GM19240 (cell line): ENCODE results near the gene SNAPC4.

Source experiments
- DNase-seq: peaks from one replicate; pipeline ENCODE4 v3.0.0; 2011; ENCODE audit warnings: low spot score; ENCODE audit not compliant: insufficient read length

The SNAPC4 gene

GRCh38 chr9:136392538-136393449 is 7.2 kb downstream of the SNAPC4 start:
- DNase-seq = no peak

DNA sequence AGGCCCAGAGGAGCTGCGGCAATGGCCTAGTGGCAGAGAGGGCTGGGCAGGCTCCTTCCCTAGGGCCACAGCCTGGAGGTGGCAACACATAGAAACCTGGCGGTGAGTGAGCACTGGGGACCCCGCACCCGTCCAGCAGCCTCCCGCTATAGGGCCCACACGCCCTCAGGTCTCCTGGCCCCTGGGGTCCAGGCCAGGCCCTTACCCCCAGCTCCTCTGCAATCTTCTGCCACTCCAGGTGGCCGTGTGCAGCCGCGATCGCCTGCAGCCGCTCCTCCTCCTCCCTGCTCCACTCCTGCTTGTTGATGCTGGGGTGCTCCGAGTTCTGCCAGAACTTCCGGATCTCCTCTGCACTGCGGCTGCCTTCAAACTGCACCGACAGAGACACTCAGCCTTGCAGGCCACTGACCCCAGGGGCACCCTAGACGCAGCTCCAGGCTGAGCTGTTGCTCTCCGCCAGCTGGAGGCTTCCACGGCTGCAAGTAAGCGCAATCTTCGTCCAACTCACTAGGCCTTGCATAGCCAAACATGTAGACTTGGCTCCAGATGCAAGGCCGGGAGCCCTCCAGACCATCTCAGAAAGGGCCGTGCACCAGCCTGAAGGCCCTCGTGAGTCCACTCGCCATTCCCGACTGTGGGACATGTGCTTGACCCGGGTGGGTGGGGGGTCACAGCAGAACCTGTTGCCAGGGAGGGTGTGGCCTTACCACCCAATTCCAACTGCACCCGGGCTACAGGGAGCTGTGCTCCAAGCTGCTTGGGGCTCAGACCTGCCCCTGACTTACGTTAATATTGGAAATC is 8.0 kb downstream of the SNAPC4 start:
- no peak for DNase-seq

- DNase-seq = no peak
Measured at GRCh38 chr9:136389396-136389795, 10.6 kb downstream of the SNAPC4 start.

DNA sequence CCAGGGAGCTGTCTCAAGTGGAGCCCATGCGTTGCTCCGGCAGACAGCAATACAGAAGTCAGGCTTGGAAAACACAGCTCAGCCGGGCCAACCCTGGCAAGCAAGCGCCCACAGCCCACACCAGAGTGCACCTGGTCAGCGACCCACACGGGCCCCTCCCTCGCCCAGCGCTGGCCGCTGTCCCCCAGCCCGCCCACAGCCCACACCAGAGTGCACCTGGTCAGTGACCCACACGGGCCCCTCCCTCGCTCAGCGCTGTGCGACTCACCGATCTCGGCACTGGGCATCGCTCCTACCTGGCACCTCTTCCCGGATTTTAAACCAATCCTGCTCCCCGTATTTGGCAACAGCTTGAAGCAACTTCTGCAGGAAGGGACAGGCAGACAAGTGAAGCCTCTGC is 12.8 kb downstream of the SNAPC4 start:
- no peak for DNase-seq

- DNase-seq = no peak
Measured at GRCh38 chr9:136386018-136386417, 14.0 kb downstream of the SNAPC4 start.

DNA sequence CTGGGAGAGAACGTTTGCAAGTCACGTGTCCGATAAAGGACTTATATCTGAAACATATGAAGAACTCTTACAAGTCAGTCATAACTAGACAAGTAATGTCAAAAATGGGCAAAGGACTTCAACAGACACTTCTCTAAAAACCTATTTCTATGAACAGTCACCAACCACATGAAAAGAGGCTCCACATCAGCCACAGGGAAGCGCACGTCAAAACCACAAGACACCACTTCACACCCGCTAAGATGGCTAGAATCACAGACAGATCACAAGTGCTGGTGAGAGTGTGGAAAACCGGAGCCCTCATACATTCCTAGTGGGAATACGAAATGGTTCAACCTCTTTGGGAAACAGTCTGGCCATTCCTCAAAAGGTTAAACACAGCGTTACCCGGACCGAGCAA is 15.0 kb downstream of the SNAPC4 start:
- no peak for DNase-seq

DNA sequence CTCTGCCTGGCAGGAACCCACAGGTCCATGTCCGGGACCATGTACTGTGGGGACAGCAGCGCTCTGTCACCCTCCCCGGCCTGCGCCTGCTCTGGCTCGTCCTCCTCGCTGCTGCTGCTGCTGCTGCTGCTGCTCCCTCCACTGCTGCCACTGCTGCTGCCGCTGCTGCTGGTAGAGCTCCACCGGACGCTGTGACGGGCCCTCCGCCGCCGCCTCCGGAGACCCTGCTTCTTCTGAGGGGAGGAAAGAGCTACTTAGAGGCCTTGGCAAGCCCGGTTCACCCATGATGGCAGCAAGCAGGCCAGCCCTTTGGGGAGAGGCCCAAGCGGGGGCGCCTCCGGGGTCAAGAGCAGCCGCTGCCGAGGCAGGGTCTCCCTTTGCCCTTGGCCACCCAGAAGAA is 16.5 kb downstream of the SNAPC4 start:
- no peak for DNase-seq

- no peak for DNase-seq
Measured at GRCh38 chr9:136381966-136382513, 17.9 kb downstream of the SNAPC4 start.

DNA sequence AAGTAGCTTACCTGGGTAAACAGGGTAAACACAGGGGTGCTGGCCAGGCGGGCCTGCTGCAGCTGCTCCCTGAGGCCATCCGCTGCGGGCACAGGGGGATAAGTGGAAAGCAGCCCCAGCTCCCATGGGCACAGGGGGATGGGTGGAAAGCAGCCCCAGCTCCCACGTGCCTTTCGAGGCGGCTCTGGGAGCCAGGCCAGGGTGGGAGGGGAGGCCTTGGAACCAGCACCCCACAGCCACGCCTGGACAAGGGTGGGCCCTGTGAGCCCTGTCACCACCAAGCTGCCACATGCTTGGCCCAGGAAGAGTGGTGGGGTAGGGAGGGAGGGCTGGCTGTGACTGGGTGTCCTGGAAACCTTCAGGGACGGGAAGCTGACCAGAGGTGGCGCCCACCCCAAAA is 18.7 kb downstream of the SNAPC4 start:
- no peak for DNase-seq

GRCh38 chr9:136380381-136380780 is 19.6 kb downstream of the SNAPC4 start:
- no peak for DNase-seq

- DNase-seq = no peak
Measured at GRCh38 chr9:136379891-136380290, 20.1 kb downstream of the SNAPC4 start.

GRCh38 chr9:136379401-136379800 is 20.6 kb downstream of the SNAPC4 start:
- DNase-seq = no peak

DNA sequence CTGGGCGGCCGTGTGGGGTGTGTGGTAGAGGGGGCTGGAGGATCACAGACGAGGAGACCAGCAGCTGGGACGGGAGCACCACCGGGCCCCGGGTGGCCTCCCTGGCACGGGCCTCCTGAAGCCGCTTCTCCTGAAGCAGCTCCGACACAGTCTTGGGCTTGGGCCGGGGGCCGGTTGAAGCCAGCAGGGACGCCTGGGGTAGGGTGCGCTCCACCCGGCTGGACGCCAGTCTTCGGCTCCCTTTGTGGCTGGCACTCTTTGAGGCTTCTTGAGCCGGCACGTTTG is 21.0 kb downstream of the SNAPC4 start:
- DNase-seq = no peak

DNA sequence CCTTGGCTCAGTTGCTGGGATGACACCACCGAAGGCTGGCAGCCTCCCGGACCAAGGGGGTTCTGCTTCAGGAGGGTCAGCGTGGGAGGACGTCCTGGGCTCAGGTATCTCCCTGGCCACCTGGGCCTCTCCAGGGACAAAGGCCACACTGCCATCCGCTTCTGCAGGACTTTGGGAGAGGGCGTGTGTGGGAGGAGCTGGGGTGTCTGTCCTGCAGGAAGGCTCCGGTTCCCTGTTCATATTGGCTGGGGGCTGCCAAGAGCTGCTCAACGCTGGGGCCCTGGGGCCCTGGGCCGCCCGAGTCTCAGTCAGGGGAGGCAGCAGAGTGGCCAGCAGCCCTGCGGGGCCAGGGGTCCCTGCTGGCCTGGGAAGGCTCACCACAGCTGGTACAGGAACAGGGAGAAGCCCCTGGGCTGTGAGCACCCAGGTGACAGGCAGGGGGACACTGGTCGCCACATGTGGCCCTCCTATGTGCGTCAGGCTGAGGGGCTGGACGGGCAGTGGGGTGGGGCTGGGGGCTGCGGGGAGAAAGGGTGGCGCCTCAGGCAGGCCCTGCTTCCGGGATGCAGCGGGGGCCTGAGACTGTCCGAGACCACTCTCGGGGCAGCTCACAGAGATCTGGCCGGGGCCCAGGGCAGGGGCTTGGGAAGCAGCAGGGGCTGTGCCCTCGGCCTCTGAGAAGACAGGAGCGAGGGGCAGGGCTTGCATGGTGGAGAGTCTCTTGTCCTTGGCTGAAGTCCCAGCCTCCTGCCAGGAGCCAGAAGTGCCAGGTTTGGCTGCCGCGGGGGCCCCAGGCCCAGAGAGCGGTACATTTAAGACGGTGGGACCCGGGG is 21.6 kb downstream of the SNAPC4 start:
- DNase-seq = no peak

GRCh38 chr9:136377341-136378169 is 22.4 kb downstream of the SNAPC4 start:
- DNase-seq = no peak

DNA sequence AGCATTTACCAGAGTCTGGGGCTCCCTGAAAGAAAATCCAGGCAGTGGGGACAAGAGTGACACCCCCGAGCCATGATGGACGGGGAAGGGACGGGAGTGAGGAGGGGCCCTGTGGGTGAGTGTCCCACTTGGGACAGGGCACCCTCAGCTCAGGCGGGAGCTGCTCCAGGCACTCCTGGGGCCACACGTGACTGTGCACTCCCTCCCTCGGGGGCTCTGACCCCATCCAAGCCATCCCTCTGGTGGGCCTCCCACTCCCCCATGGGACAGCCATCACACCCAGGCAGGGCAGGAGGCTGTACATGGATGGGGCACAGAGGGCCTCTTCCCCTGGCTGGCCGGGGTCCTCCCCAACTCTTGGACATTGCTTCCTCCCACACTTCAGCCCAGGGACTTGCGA is 23.5 kb downstream of the SNAPC4 start:
- no peak for DNase-seq

DNA sequence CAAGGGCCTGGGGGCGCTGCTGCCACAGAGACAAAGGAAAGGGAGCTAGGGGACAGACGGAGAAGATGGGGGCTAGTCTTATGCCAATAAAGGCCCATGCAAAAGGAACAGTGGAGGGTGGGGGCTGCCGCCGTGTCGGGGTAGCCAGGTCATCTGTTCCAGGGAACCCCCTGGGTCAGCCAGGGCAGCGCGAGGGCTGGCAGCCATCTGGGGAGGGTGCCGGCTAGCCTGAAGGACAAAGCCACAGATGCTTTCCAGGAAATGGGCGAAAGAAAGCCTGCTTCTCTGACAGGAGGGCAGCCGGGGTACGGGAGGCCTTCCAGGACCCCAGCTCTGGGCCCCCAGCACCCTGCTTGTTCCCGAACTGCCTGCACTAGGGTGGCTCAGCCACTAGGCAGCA is 24.9 kb downstream of the SNAPC4 start:
- DNase-seq = no peak

- DNase-seq = no peak
Measured at GRCh38 chr9:136374183-136374575, 25.8 kb downstream of the SNAPC4 start.

DNA sequence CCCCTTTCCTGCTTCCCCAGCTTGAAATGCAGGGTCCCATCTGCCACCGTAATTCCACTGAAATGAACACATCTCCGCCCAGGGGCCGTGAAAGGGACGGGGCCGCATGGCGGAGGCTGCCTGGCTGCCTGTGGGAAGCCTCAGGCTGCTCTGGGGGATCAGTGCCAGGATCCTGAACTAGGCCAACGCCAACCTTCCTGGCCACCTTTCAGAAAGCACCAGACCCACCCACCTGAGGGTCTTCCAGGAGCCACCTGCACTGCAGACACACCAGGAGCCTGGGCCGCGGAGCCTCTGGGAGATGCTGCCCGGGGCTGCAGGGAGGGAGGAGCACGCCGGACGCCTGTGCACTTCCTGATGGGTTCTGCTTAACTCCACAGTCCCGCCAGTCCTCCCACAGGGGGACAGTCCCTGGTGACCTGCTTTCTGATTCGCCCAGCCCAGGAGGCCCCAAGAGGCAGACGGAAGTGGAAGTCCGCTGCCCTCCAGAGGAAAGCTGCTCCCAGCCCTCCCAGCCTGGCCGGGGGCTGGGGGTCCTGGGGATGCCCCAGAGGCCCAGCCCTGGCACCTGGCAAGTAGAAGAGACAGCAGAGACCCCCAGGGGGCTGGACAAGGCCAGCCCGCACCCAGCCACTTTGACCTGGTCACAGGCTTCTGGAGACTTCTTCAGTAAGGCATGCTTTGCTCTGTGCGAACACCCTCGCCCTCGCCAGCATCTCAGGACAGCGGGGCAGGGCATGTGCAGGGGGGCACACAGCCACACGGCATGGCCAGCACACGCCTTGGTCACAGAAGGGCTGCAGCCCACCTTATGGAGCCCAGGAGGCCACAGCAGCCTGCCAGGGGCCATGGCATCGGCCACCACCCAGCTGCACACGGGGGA is 26.4 kb downstream of the SNAPC4 start, which contains the start of gene CARD9:
Gene CARD9, minus strand, starts transcription at position 370 of the 883 bp plus-strand sequence. CDS start 1,591 bp downstream, outside the sequence.
- no peak for DNase-seq
